Measurements from ENCODE around the gene WDR3.

WDR3 gene

DNA sequence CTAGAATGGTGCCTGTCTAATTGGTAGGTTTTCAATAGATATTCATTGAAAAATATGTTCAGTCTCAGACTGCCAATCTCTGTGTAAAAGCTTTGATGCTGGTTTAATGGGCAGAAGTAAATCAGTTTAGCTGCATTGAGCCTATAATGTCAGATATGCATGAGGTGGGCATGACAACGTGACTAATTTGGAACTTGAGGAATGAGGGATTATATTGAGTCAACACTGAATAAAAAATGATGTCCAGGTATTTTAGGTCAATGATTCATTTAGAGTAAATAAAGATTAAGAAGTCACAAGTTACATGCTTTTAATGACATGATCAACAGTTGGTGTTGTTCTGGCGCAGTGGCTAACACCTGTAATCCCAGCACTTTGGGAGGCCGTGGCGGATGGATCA, 3.0 kb downstream of the WDR3 start:
- intact Hi-C loops (cut with DNase I), result no loop called here

GRCh38 chr1:117933769-117934168, 4.2 kb downstream of the WDR3 start:
- intact Hi-C loops (cut with DNase I), result no loop called here
- DNase-seq, result no peak

More for the DNA sequence above, 3.0 kb downstream of the WDR3 start:
- no peak for DNase-seq

GRCh38 chr1:117942293-117942692, 12.8 kb downstream of the WDR3 start:
- intact Hi-C loops (cut with DNase I), result no loop called here

GRCh38 chr1:117952386-117952785, 22.8 kb downstream of the WDR3 start:
- intact Hi-C loops (cut with DNase I), result no loop called here
- DNase-seq, result no peak

More at GRCh38 chr1:117942293-117942692, 12.8 kb downstream of the WDR3 start:
- DNase-seq, result no peak

DNA sequence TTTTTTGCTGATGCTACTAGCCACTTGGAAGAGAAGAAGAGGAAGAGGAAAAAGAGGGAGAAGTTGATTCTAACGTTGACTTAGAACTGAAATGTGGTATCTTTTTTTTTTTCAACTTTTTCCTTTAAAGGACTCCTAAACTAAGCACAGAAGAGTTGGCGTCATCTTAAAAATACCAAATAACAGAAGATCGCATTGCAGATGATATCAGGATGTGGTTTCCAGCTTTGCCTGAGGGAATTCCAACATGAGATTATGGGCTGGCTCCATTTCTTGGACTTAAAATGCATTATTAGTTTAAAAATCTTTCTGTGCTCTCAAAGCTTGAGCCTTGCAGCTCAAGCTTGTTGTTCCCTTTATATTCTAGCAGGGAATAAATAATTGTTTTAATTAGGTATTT, 29.8 kb downstream of the WDR3 start:
- no peak for DNase-seq

GRCh38 chr1:117964290-117965038, 34.9 kb downstream of the WDR3 start:
- intact Hi-C loops (cut with DNase I), result no loop called here

More for the DNA sequence above, 29.8 kb downstream of the WDR3 start:
- intact Hi-C loops (cut with DNase I), result no loop called here

DNA sequence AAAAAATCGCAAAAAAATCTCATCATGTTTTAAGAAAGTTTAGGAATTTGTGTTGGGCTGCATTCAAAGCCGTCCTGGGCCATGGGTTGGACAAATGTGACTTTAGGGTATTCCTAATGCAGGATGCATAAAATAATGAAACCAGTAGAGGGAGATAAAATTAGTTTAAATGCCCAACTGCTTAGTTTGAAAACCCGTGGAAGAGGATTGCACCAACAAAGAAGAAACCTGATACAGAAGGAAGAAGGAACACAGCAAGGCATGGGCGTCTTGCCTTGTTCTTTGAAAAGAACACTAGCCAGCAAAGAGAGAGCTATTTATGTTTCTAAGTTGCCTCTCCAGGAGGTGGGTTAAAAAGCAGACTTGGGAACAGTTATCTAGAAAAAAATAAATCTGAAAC, 37.9 kb downstream of the WDR3 start:
- no peak for DNase-seq
- intact Hi-C loops (cut with DNase I), result no loop called here

More at GRCh38 chr1:117964290-117965038, 34.9 kb downstream of the WDR3 start:
- no peak for DNase-seq

- intact Hi-C loops (cut with DNase I), result no loop called here
- DNase-seq, result no peak
Measured at GRCh38 chr1:117967881-117968280, 38.3 kb downstream of the WDR3 start.

DNA sequence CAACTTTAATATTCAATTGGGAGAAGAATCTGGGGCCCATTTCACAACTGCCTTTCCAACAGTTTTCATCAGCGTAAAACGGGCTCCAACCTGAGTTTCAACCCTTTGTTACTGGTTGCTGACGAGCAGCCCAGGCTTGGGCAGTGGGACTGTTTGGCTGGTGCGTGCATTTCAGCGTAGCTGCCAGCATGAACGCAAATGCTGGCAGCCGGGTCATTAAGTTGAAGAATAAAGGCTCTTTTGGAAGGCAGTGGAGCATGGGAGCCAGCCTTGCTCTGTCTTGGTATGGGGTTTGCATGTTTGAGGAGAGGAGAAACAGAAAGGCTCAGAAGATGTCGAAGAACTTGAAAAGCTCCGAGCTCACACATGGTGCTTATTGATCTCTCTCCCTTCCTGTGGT, 40.7 kb downstream of the WDR3 start:
- intact Hi-C loops (cut with DNase I), result no loop called here
- peak in 2 of 42 donors; percentile 2 to 3 for DNase-seq

GRCh38 chr1:117971777-117972176, 42.2 kb downstream of the WDR3 start:
- DNase-seq, result no peak
- intact Hi-C loops (cut with DNase I), result no loop called here

- no peak for DNase-seq
- intact Hi-C loops (cut with DNase I), result no loop called here
Measured at GRCh38 chr1:117976381-117976780, 46.8 kb downstream of the WDR3 start.

- DNase-seq, result no peak
- intact Hi-C loops (cut with DNase I), result no loop called here
Measured at GRCh38 chr1:117981455-117982192, 52.1 kb downstream of the WDR3 start.

DNA sequence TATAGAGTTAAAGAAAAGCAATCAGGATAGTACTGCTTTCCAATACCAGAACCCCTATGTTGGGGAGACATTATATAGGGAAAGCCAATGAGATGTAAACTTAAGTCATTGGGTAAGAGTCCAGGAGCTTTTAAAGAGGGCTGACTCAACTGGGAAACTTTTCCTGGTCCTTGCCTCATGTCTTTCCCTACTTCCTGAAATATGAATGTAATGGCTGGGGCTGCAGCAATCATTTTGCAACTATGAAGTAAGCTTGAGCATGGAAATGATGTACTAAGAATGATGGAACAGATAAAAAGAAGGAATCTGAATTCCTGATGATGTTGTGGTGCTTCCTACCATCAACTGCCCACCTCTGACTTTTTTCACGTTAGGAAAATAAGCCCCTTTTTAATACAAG, 55.7 kb downstream of the WDR3 start:
- DNase-seq, result no peak
- intact Hi-C loops (cut with DNase I), result no loop called here

- intact Hi-C loops (cut with DNase I), result no loop called here
- no peak for DNase-seq
Measured at GRCh38 chr1:117985973-117986372, 56.4 kb downstream of the WDR3 start.

- intact Hi-C loops (cut with DNase I), result no loop called here
Measured at GRCh38 chr1:118004312-118004711, 74.8 kb downstream of the WDR3 start.

DNA sequence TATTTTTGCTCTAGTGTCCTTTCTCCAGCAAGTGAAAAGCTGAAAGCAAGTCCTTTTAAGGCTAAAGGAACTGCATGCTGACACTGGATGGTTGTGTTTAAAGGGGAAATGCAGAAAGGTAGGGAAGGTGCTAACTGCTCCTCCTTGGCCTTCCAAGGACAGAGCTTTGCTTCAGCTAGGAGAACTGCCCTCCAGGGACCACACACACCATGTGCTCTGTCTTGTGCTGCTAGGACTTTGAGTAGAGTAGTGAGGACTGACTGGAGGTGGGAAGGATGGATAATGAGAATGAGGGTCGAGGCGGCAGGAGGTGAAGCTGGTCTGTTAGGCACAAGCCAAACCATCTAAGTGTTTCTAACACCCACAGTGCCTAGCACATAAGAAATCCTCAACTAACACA, 77.9 kb downstream of the WDR3 start:
- DNase-seq, result no peak
- intact Hi-C loops (cut with DNase I), result no loop called here

More at GRCh38 chr1:118004312-118004711, 74.8 kb downstream of the WDR3 start:
- DNase-seq, result no peak

- intact Hi-C loops (cut with DNase I), result no loop called here
- no peak for DNase-seq
Measured at GRCh38 chr1:118008011-118008410, 78.5 kb downstream of the WDR3 start.

DNA sequence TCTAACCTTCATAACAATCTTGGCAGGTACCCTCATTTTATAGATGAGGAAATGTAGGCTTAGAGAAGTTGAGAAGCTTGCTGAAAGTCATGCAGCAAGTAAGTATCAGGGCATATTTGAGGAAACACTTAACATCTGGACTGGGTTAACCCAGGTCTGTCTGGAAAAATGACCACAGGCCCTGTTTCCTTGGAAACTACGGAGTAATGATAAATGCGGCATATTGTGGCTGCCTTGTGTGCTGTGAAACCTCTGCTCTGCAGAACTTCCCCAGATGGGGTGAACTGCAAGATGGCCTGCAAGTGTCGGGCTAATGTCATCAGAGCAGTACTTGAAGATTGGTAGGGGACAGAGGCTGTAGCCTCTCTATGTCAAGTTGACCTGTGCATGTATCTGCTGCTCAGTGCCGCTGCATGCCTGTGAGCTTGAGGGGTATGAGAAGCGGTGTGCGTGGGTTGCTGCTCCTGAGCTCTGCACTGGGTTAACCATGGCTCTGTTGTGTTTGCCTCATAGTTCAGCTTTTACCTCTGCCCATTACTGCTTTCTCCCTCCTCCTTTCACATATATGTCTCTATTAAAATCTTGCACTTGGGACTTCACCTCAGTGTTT, 83.1 kb downstream of the WDR3 start:
- DNase-seq, result no peak
- intact Hi-C loops (cut with DNase I), result no loop called here

GRCh38 chr1:118013336-118013735, 83.8 kb downstream of the WDR3 start:
- intact Hi-C loops (cut with DNase I), result no loop called here
- DNase-seq, result no peak

DNA sequence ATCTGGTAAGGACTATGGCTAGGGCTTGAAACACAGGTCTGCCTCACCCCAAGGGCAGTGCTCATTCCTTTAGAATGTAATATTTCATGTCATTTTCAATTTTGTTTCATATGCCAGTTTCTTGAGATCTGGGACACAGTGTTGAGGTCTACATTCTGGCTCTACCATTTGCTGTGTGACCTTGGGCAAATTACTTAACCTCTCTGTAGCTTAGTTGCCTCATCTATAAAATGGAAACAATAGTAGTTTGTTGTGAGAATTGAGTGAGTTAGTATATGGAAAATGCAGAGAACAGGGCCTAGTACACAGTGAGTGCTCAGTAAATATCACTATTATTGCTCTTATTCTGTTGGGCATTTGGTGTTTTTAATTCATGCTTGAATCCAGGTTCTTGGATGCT, 84.4 kb downstream of the WDR3 start:
- no peak for DNase-seq
- intact Hi-C loops (cut with DNase I), result no loop called here
